Islet precursor cell (in vitro differentiated cells): Measurements from ENCODE around the gene C11orf52.
"Not testable (repeated sequence)": the region's sequence is repeated elsewhere in the genome, so short reads cannot be mapped to it uniquely, and the experiment has no call there.

Source experiments
- DNase-seq: peaks from one replicate; pipeline ENCODE4 v3.0.0-alpha.2; 2018

The C11orf52 gene, protein sequence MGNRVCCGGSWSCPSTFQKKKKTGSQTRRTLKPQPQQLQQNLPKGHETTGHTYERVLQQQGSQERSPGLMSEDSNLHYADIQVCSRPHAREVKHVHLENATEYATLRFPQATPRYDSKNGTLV

GRCh38 chr11:111918390-111919256 lies at the start of gene C11orf52:
TSS of gene C11orf52 (plus strand) at chr11:111918913. CDS start at chr11:111918973, 60 bp downstream.
- DNase-seq: peak; percentile 89

DNA sequence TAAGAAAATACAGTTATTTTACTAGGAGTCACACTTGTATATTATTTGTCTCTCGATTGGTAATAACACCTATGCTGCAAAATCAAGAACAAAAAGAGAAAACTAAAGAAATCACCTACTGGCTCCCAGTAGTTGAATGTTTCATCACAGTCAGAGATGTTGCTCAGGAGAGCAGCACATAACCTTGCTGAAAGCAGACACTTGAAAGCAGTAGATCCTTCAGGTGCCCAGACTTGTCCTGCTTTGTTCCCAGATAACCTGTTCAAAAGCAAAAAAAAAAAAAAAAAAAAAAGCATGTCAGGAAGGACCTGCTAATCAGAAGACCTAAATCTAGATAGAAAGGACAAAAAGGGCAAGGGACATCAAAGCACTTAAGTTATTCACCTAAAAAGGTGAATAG lies 48.6 kb upstream of the C11orf52 start:
- DNase-seq: no peak

DNA sequence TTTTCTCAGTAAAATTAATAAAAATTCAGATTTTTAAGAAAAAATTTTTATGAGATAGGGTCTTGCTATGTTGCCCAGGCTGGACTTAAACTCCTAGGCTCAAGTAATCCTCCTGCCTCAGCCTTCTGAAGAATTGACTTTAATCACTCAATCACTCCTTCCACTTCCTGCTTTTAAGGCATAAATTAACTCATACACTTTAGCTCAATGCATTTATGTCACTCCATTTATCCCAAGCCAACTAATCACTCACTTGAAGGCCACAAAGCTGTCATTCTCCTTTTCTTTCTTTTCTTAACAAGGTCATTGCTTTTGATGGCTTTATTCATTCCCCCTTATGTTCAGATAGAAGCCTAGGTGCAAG lies 48.2 kb upstream of the C11orf52 start:
- DNase-seq: no peak

- DNase-seq: peak; percentile 88
These were observed 47.6 kb upstream of the C11orf52 start, which contains the start of gene ALG9 for GRCh38 chr11:111870886-111871692. TSS of gene ALG9 (minus strand) at chr11:111871581. CDS start at chr11:111871482, 99 bp downstream.

- DNase-seq: no peak
These were observed 47.0 kb upstream of the C11orf52 start for GRCh38 chr11:111871693-111872161.

DNA sequence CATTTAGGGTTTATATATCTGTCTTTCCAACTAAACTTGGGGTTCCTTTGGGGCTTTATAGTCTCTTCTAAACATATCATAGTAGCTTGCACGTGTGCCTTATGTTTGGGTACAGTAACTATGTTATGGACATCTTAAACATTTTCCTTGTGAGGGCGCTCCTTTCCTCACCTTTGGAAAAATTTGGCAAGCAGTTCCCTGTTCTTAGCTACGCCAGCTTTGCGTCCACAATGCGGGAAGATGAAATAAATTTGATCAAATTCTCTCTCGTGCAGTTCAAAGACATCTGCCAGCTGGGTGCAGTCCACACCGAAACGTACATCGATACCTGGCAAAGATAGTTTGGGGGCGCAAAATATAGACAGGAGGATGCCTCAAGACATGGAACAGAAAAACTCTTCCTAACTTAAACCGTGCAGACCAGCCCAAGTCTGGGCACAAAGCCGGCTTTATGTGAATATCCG lies 40.3 kb upstream of the C11orf52 start:
- no peak for DNase-seq

GRCh38 chr11:111878849-111879636 lies 39.7 kb upstream of the C11orf52 start, which contains the start of the genes CFAP68 and FDXACB1:
TSS of gene CFAP68 (plus strand) at chr11:111879541. CDS start at chr11:111879561, 20 bp downstream.
TSS of gene FDXACB1 (minus strand) at chr11:111879165. CDS start at chr11:111879132, 33 bp downstream.
- peak; percentile 99 for DNase-seq

DNA sequence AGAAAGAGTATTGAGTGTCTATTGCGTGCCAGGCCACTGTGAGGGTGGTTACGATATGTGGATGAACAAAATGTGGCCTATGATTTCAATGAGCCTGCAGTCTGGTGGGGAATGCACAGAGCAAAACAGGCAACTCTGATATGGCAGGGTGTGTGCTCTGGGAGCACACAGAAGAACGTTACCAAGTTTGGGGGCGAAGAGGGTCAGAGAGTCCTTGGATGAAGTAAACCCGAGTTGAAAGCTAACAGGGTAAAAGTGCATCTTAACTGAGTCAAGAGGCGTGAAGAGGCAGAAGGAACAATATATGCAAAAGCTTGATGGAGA lies 39.1 kb upstream of the C11orf52 start:
- DNase-seq: no peak

DNA sequence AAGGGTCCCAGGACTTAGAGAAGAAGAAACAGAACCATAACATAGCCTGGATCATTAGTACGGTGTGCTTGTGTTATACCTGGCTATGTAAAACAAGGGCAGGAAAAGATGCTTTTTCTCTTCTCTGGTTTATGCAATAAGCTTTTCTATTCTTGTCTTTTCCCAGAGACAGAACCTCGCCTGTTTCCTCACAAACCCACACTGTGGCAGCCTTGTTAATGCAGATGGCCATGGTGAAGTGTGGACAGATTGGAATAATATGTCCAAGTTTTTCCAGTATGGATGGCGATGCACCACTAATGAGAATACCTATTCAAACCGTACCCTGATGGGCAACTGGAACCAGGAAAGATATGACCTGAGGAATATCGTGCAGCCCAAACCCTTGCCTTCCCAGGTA lies 36.5 kb upstream of the C11orf52 start:
- no peak for DNase-seq

GRCh38 chr11:111885053-111885452 lies 33.7 kb upstream of the C11orf52 start:
- not testable (repeated sequence) for DNase-seq

DNA sequence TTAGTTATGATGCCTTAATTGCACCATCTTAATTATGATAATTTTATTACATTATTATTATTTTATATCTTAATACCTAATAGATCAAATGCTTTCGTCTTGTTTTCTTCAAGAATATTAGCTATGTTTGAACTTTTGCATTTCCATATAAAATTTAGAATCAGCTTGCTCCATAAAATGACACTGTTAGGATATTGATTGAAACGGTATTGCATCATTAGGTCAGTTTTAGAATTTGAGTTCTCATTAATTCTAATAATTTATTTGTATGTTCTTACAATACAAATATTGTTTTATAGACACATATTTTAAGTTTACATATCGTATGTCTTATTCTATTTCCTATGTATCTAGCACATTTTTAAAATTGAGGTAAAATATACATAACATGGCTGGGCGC lies 32.7 kb upstream of the C11orf52 start:
- no peak for DNase-seq

DNA sequence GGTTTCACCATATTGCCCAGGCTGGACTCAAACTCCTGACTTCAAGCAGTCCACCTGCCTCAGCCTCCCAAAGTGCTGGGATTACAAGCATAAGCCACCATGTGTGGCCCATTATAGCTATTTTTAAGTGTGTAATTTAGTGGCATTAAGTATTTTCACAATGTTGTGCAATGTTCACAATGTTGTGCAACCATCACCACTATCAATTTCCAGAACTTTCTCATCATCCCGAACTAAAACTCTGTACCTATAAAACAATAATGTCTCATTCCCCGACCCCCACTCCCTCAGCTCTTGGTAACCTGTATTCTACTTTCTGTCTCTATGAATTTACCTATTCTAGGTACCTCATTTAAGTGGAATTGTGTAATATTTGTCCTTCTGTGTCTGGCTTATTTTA lies 31.9 kb upstream of the C11orf52 start:
- DNase-seq: no peak

- DNase-seq: no peak
These were observed 13.3 kb upstream of the C11orf52 start for GRCh38 chr11:111905411-111905810.

DNA sequence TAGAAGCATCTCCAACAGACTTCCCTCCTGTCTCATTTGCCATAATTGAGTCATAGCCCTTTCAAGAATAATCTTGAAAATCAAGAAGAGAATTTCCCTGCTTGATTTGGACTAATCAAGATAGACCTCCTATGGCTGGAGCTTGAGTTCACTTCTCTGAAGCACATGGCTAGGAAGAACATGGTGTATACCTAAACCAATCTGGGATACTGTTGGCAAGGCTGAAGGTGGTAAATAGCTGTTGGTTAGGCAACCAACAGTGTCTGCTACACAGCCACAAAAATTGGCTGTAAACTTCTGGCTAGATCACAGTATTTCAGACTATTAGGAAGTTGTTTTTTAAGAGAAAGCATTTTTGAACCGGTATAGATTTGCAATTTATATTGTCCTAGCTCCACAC lies 12.0 kb upstream of the C11orf52 start:
- no peak for DNase-seq

DNA sequence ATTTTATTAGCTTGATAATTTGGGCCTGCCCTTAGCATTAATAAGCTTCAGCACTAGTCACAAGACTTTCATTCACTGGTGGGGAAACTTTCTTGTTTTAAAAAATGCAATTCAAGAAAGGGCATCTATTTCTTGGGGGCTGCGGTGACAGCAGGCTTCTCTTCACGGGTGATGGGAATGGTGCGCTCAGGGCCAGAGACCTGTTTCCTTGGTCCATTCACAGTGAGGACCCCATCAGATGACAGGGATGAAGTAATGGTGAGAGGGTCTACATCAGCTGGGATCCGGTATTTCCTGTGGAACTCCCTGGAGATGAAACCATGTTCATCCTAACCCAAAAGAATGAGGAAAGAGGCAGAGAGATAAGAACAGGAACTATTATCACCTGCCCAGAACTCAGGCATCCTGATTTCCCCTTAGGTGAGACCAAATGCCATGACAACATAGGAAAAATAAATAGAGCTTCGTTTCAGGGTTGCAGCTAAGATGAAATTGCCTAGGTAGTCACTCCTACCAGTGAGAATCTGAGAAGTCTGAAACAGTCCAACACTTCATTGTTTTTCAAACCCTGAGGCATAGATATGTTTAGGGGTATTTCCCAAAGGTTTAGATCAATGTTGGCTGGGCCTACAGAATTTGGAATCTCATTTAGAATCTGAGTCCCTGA lies 9.9 kb upstream of the C11orf52 start:
- DNase-seq: no peak

GRCh38 chr11:111909378-111909777 lies 9.3 kb upstream of the C11orf52 start:
- DNase-seq: no peak

DNA sequence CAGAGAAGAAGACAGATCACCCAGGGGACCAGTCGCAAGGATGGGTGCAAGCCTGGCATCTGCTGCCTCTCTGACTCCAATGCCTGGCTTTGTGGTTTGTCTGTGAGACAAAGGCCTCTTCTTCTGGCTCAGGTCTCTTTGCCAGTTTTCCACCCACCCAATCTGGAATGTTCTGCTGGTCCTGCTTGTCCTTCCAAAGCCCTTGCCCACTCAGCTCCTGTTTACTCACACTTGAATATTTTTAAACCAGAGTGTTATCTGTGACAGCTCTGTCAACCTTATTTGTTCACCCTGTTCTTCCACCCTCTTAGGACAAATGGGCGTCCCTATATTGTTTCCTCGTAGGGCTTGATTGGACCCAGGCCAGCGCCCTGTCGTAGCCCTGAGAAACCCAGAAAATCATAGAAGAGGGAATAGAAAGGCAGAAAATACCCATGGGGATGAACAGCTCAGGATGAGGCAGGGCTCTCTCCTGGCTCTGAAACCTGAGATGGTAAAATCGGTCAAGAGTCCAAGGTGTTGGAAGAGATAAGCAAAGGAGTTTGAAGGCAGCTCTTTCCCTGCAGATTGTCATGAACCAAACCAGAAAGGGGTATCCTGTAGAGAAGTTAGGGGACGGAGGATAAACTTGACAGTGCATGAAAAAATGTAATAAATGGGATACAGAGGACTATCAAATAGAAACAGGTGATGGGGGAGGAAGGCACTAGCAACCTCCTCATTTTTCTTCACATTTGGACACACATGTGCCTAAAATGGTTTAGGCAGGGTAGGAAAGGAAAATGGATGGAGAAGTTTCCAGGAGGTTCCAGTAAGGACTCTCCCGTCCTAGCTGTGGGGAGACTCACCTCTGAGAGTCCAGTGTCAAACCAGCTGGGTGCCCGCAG lies 7.8 kb upstream of the C11orf52 start:
- no peak for DNase-seq

- DNase-seq: peak; percentile 91
These were observed 6.9 kb upstream of the C11orf52 start, which contains the start of gene CRYAB for GRCh38 chr11:111911563-111912401. TSS of gene CRYAB (minus strand) at chr11:111911770. CDS start at chr11:111911724, 46 bp downstream.

DNA sequence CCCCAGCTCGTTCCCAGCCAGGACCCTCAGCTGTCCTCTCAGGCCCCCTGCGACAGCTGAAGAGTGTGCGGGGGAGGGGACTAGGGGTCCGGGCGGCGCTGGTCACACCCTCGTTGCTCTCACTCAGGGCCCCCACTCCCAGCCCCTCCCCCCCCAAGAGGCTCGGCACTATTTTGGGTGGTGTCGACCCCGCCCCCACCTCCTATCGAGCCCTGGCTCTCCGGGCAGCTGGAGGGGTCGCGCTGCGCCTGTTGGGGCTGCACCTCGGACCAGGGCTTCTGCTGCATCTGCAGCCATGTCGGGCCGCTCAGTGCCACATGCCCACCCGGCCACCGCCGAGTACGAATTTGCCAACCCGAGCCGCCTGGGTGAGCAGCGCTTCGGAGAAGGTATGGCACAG lies 6.2 kb upstream of the C11orf52 start, which contains the start of gene HSPB2:
Gene HSPB2 (plus strand): TSS at position 200 of the 400 bp plus-strand sequence. CDS start 96 bp downstream, at position 296.
- DNase-seq: no peak
